Effector memory CD4-positive, alpha-beta T cell (primary cell): Measurements from ENCODE around the gene CFAP221.

ENCODE experiments used
- DNase-seq, 3 donors: peaks; one replicate each; pipeline ENCODE4 v3.0.0-alpha.2; 2020
- H3K27ac ChIP-seq: 2 replicates; pipeline ENCODE4 v1.7.0; 2013; ENCODE audit warnings: mild to moderate bottlenecking, low read length, moderate library complexity; ENCODE audit not compliant: insufficient read depth, poor library complexity, severe bottlenecking
- H3K27me3 ChIP-seq: replicated peaks from 2 replicates; pipeline ENCODE4 v1.7.0; 2013; ENCODE audit warnings: mild to moderate bottlenecking, low read length; ENCODE audit not compliant: insufficient read depth, control insufficient read depth, poor library complexity, severe bottlenecking
- H3K36me3 ChIP-seq: 2 replicates; pipeline ENCODE4 v1.7.0; 2013; ENCODE audit warnings: mild to moderate bottlenecking, low read length, moderate library complexity; ENCODE audit not compliant: control insufficient read depth, insufficient read depth
- H3K4me1 ChIP-seq: 2 replicates; pipeline ENCODE4 v1.7.0; 2013; ENCODE audit warnings: low read length, mild to moderate bottlenecking; ENCODE audit not compliant: control insufficient read depth, insufficient read depth, poor library complexity, severe bottlenecking
- H3K4me3 ChIP-seq: 2 replicates; pipeline ENCODE4 v1.7.0; 2013; ENCODE audit warnings: low read length, low read depth, mild to moderate bottlenecking; ENCODE audit not compliant: insufficient read depth, poor library complexity, severe bottlenecking
- H3K9me3 ChIP-seq: 2 replicates; pipeline ENCODE4 v1.7.0; 2013; ENCODE audit warnings: mild to moderate bottlenecking, low read length, moderate library complexity; ENCODE audit not compliant: control insufficient read depth

CFAP221 gene

GRCh38 chr2:119550856-119551255, 6.6 kb downstream of the CFAP221 start:
- H3K36me3 ChIP-seq, result no peaks in the 10 kb centered on the region
- no peaks in the 10 kb centered on the region for H3K27me3 ChIP-seq
- no peak overlapping the region for H3K4me3 ChIP-seq
- no peaks in the 10 kb centered on the region for H3K4me1 ChIP-seq
- no peaks in the 10 kb centered on the region for H3K9me3 ChIP-seq
- H3K27ac ChIP-seq, result no peak overlapping the region
- DNase-seq, result no peak

- no peak overlapping the region for H3K4me3 ChIP-seq
- H3K27ac ChIP-seq, result no peak overlapping the region
- no peak for DNase-seq
- H3K36me3 ChIP-seq, result no peaks in the 10 kb centered on the region
- H3K27me3 ChIP-seq, result no peaks in the 10 kb centered on the region
- H3K9me3 ChIP-seq, result no peaks in the 10 kb centered on the region
- no peaks in the 10 kb centered on the region for H3K4me1 ChIP-seq
These were observed 8.7 kb downstream of the CFAP221 start for GRCh38 chr2:119552902-119553301.

- Histone ChIP-seq H3K4me1 (no peaks in the 10 kb centered on the region), H3K9me3 (no peaks in the 10 kb centered on the region), H3K4me3 (no peak overlapping the region), H3K27ac (no peak overlapping the region), H3K36me3 (no peaks in the 10 kb centered on the region), H3K27me3 (no peaks in the 10 kb centered on the region)
- DNase-seq, result no peak
These were observed 9.6 kb downstream of the CFAP221 start for GRCh38 chr2:119553687-119554344.

GRCh38 chr2:119565481-119565880, 21.2 kb downstream of the CFAP221 start:
- H3K27me3 ChIP-seq, result peaks cover 2% of the 10 kb centered on the region
- H3K4me3 ChIP-seq, result no peak overlapping the region
- DNase-seq, result no peak
- no peak overlapping the region for H3K27ac ChIP-seq
- H3K9me3 ChIP-seq, result no peaks in the 10 kb centered on the region
- no peaks in the 10 kb centered on the region for H3K36me3 ChIP-seq
- H3K4me1 ChIP-seq, result no peaks in the 10 kb centered on the region

GRCh38 chr2:119567292-119567691, 23.0 kb downstream of the CFAP221 start:
- Histone ChIP-seq H3K9me3 (no peaks in the 10 kb centered on the region), H3K4me1 (no peaks in the 10 kb centered on the region), H3K4me3 (no peak overlapping the region), H3K27ac (no peak overlapping the region), H3K27me3 (peaks cover 2% of the 10 kb centered on the region), H3K36me3 (no peaks in the 10 kb centered on the region)
- no peak for DNase-seq

- Histone ChIP-seq H3K9me3 (no peaks in the 10 kb centered on the region), H3K27ac (no peak overlapping the region), H3K36me3 (no peaks in the 10 kb centered on the region), H3K27me3 (no peaks in the 10 kb centered on the region), H3K4me3 (no peak overlapping the region), H3K4me1 (no peaks in the 10 kb centered on the region)
- DNase-seq, result no peak
These were observed 30.0 kb downstream of the CFAP221 start for GRCh38 chr2:119574108-119574815.

- DNase-seq, result no peak
- no peak overlapping the region for H3K27ac ChIP-seq
- no peaks in the 10 kb centered on the region for H3K36me3 ChIP-seq
- no peaks in the 10 kb centered on the region for H3K4me1 ChIP-seq
- H3K9me3 ChIP-seq, result no peaks in the 10 kb centered on the region
- no peak overlapping the region for H3K4me3 ChIP-seq
- no peaks in the 10 kb centered on the region for H3K27me3 ChIP-seq
These were observed 30.6 kb downstream of the CFAP221 start for GRCh38 chr2:119574864-119575263.

GRCh38 chr2:119575439-119575838, 31.2 kb downstream of the CFAP221 start:
- H3K4me3 ChIP-seq, result no peak overlapping the region
- no peaks in the 10 kb centered on the region for H3K27me3 ChIP-seq
- no peaks in the 10 kb centered on the region for H3K36me3 ChIP-seq
- DNase-seq, result no peak
- no peaks in the 10 kb centered on the region for H3K4me1 ChIP-seq
- no peak overlapping the region for H3K27ac ChIP-seq
- no peaks in the 10 kb centered on the region for H3K9me3 ChIP-seq

GRCh38 chr2:119579424-119580295, 35.4 kb downstream of the CFAP221 start:
- no peak for DNase-seq
- H3K4me1 ChIP-seq, result no peaks in the 10 kb centered on the region

More at GRCh38 chr2:119579424-119580295, 35.4 kb downstream of the CFAP221 start:
- no peaks in the 10 kb centered on the region for H3K36me3 ChIP-seq
- H3K27ac ChIP-seq, result no peak overlapping the region
- H3K4me3 ChIP-seq, result no peak overlapping the region
- no peaks in the 10 kb centered on the region for H3K9me3 ChIP-seq
- H3K27me3 ChIP-seq, result no peaks in the 10 kb centered on the region
